H1 (cell line): Measurements from ENCODE around the gene GIGYF2. TPM values are rescaled to one million over a fixed set of nuclear protein-coding genes. Genes with fewer than 3 reads are reported as not detected.

Experiments
- CTCF ChIA-PET: fragments of 300-600 bp; sonication (Branson Sonifier 250); formaldehyde crosslinking; loops from one replicate; lab custom pipeline; 2021; ENCODE audit not compliant: partially characterized antibody; lab: Charles Lee
- POLR2A ChIA-PET: fragments of 300-600 bp; sonication (Branson Sonifier 250); formaldehyde crosslinking; loops from one replicate; lab custom pipeline; 2021; ENCODE audit warnings: inconsistent platforms; ENCODE audit not compliant: partially characterized antibody; lab: Charles Lee
- DNase-seq, 2 experiments: peaks; one replicate each; pipeline versions ENCODE4 v3.0.0 to v3.0.0-alpha.2; 2010 to 2022; ENCODE audit warnings: low spot score in 2 of 2, low read depth in 1 of 2, mixed read lengths in 1 of 2
- FAIRE-seq: peaks from 2 replicates; lab custom pipeline; 2011; peaks lifted over from hg19 to GRCh38; lab: Jason Lieb, UNC
- H2AFZ ChIP-seq: 2 replicates; pipeline ENCODE4 v1.8.1; 2012; ENCODE audit warnings: low read length, inconsistent platforms
- H2AK5ac ChIP-seq: 2 replicates; pipeline ENCODE4 v1.6.1; 2013; ENCODE audit warnings: low read depth, low read length
- H2BK120ac ChIP-seq: replicated peaks from 2 replicates; pipeline ENCODE3; 2013; ENCODE audit warnings: low read depth, low read length, inconsistent platforms
- H2BK12ac ChIP-seq: 2 replicates; pipeline ENCODE4 v1.6.1; 2013; ENCODE audit warnings: low read depth, low read length
- H2BK15ac ChIP-seq: 2 replicates; pipeline ENCODE4 v1.6.1; 2013; ENCODE audit warnings: low read length
- H2BK20ac ChIP-seq: 2 replicates; pipeline ENCODE4 v1.6.1; 2013; ENCODE audit warnings: low read length
- H2BK5ac ChIP-seq: 2 replicates; pipeline ENCODE4 v1.6.1; 2013; ENCODE audit warnings: low read depth, low read length
- H3K14ac ChIP-seq: 2 replicates; pipeline ENCODE4 v1.6.1; 2013; ENCODE audit warnings: inconsistent platforms; ENCODE audit not compliant: insufficient read length
- H3K18ac ChIP-seq: 2 replicates; pipeline ENCODE4 v1.6.1; 2013; ENCODE audit warnings: low read length; ENCODE audit errors: extremely low read depth
- H3K23ac ChIP-seq: 2 replicates; pipeline ENCODE4 v1.6.1; 2013; ENCODE audit warnings: inconsistent platforms; ENCODE audit not compliant: insufficient read length
- H3K23me2 ChIP-seq: 2 replicates; pipeline ENCODE4 v1.6.1; 2013; ENCODE audit warnings: low read depth, low read length
- H3K27ac ChIP-seq: 2 replicates; pipeline ENCODE4 v1.6.1; 2011; ENCODE audit warnings: low read depth, low read length, inconsistent platforms
- H3K27me3 ChIP-seq, 4 experiments: replicated peaks in 1 of 4; 1 replicate in 1 of 4; 2 replicates in 3 of 4; pipeline versions ENCODE4 v1.6.1 to v1.8.1; 2011 to 2013; ENCODE audit warnings: low read length in 3 of 4, mild to moderate bottlenecking in 3 of 4, inconsistent platforms in 2 of 4, mixed read lengths in 2 of 4, moderate library complexity in 1 of 4; ENCODE audit not compliant: control insufficient read depth in 3 of 4, insufficient read depth in 3 of 4; ENCODE audit errors: extremely low read depth in 1 of 4
- H3K36me3 ChIP-seq, 4 experiments: 2 replicates each; pipeline versions ENCODE4 v1.6.1 to v1.8.1; 2011 to 2013; ENCODE audit warnings: mild to moderate bottlenecking in 4 of 4, low read length in 3 of 4, moderate library complexity in 2 of 4, control low read depth in 1 of 4, inconsistent platforms in 1 of 4; ENCODE audit not compliant: insufficient read depth in 4 of 4, control insufficient read depth in 2 of 4
- H3K4ac ChIP-seq: replicated peaks from 2 replicates; pipeline ENCODE3; 2013; ENCODE audit warnings: low read length, low read depth, mixed read lengths, inconsistent platforms; ENCODE audit not compliant: insufficient read length
- H3K4me1 ChIP-seq, 4 experiments: replicated peaks in 1 of 4; 1 replicate in 1 of 4; 2 replicates in 3 of 4; pipeline versions ENCODE4 v1.6.1 to v1.8.1; 2011 to 2013; ENCODE audit warnings: low read length in 3 of 4, inconsistent platforms in 2 of 4, mixed read lengths in 1 of 4; ENCODE audit not compliant: insufficient read depth in 4 of 4, control insufficient read depth in 3 of 4
- H3K4me2 ChIP-seq, 2 experiments: 2 replicates each; pipeline versions ENCODE4 v1.6.1 to v1.8.1; 2011 to 2013; ENCODE audit warnings: low read depth in 2 of 2, low read length in 2 of 2, control low read depth in 1 of 2, inconsistent platforms in 1 of 2, mild to moderate bottlenecking in 1 of 2; ENCODE audit not compliant: insufficient read depth in 1 of 2
- H3K4me3 ChIP-seq, 4 experiments: fragments of 200-600, 300-600 bp in 1 of 4; sonication (generic), shearing (Covaris generic), sonication (Bioruptor Twin) in 1 of 4; 2 replicates each; pipeline versions ENCODE4 v1.5.1 to v1.8.1; 2011 to 2016; ENCODE audit warnings: low read length in 4 of 4, low read depth in 3 of 4, control low read depth in 2 of 4, inconsistent platforms in 2 of 4, mild to moderate bottlenecking in 2 of 4, mixed read lengths in 1 of 4, moderate library complexity in 1 of 4; ENCODE audit not compliant: insufficient read depth in 2 of 4; ENCODE audit errors: extremely low read depth in 1 of 4
- H3K56ac ChIP-seq: replicated peaks from 2 replicates; pipeline ENCODE3; 2013; ENCODE audit warnings: low read depth, mild to moderate bottlenecking, mixed read lengths, low read length, inconsistent platforms; ENCODE audit not compliant: insufficient read length
- H3K79me1 ChIP-seq: 2 replicates; pipeline ENCODE4 v1.6.1; 2013; ENCODE audit warnings: low read depth, low read length, control low read depth
- H3K79me2 ChIP-seq, 2 experiments: 2 replicates each; pipeline versions ENCODE4 v1.6.1 to v1.8.1; 2012 to 2013; ENCODE audit warnings: low read length in 2 of 2, mild to moderate bottlenecking in 2 of 2, inconsistent platforms in 1 of 2; ENCODE audit not compliant: insufficient read depth in 2 of 2, control insufficient read depth in 1 of 2
- H3K9ac ChIP-seq, 4 experiments: replicated peaks in 1 of 4; 1 replicate in 1 of 4; 2 replicates in 3 of 4; pipeline versions ENCODE4 v1.6.1 to v1.8.1; 2011 to 2013; ENCODE audit warnings: low read depth in 3 of 4, low read length in 3 of 4, control low read depth in 2 of 4, mild to moderate bottlenecking in 2 of 4, moderate library complexity in 2 of 4, inconsistent platforms in 1 of 4; ENCODE audit errors: extremely low read depth in 1 of 4
- H3K9me3 ChIP-seq, 2 experiments: 2 replicates each; pipeline versions ENCODE4 v1.6.1 to v1.8.1; 2012 to 2013; ENCODE audit warnings: mild to moderate bottlenecking in 2 of 2, moderate library complexity in 2 of 2, control low read depth in 1 of 2, inconsistent platforms in 1 of 2, low read depth in 1 of 2, low read length in 1 of 2, mixed read lengths in 1 of 2; ENCODE audit not compliant: insufficient read depth in 2 of 2
- H4K20me1 ChIP-seq, 2 experiments: replicated peaks in 1 of 2; 2 replicates each; pipeline versions ENCODE3 to v1.8.1; 2011 to 2013; ENCODE audit warnings: inconsistent platforms in 2 of 2, low read length in 2 of 2, mild to moderate bottlenecking in 1 of 2; ENCODE audit not compliant: insufficient read depth in 2 of 2, control insufficient read depth in 1 of 2
- H4K5ac ChIP-seq: 2 replicates; pipeline ENCODE4 v1.6.1; 2013; ENCODE audit warnings: low read length, low read depth, mixed read lengths, inconsistent platforms; ENCODE audit not compliant: insufficient read length
- H4K8ac ChIP-seq: 2 replicates; pipeline ENCODE4 v1.8.0; 2013; ENCODE audit warnings: mild to moderate bottlenecking, moderate library complexity, low read length, inconsistent platforms; ENCODE audit not compliant: insufficient read depth; ENCODE audit errors: extremely low read depth
- H4K91ac ChIP-seq: replicated peaks from 2 replicates; pipeline ENCODE3; 2013; ENCODE audit warnings: low read length, mixed read lengths, inconsistent platforms; ENCODE audit not compliant: insufficient read length
- BCL11A ChIP-seq, 2 experiments: IDR thresholded peaks; one replicate each; pipeline ENCODE4 v1.6.1; 2011; ENCODE audit warnings: low read depth in 2 of 2, low read length in 2 of 2, mild to moderate bottlenecking in 2 of 2
- EZH2 ChIP-seq: fragments of 200-600 bp; sonication (generic); IDR thresholded peaks from 2 replicates; pipeline ENCODE4 v1.7.1; 2012; ENCODE audit warnings: low read depth, mild to moderate bottlenecking, moderate library complexity, low read length, inconsistent platforms; ENCODE audit not compliant: severe bottlenecking
- TBP ChIP-seq: IDR thresholded peaks from 2 replicates; pipeline ENCODE4 v1.6.1; 2011; ENCODE audit warnings: low read depth, low read length, improper control_type of control experiment
- polyA plus RNA-seq, 7 experiments: library from polyadenylated mRNA; depleted of rRNA in 3 of 7; stranded (reverse) in 5 of 7; unstranded in 2 of 7; fragments of >200 nt in 5 of 7; fragments of 200-250 nt in 2 of 7; gene quantifications; 1 replicate in 5 of 7; 2 replicates in 1 of 7; 4 replicates in 1 of 7; pipeline versions ENCODE4 v1.2.1 to v1.2.3, GENCODE V29; 2011 to 2013; ENCODE audit warnings: missing spikeins in 2 of 7, mixed read lengths in 2 of 7
- total RNA-seq: library from RNA; stranded (reverse); fragmentation: NEBNext Ultra II Directional; extraction: Animal tissue kit (Norgen Biotek cat#: 25700); gene quantifications from 2 replicates; pipeline ENCODE4 v1.2.1, GENCODE V29; 2021

Gene GIGYF2
- total and polyA plus RNA-seq, 2 of the 8 experiments (the other 6 are each of a cell fraction or from before 2014, with no cell fraction given) = 22.3 to 62.0 TPM

- FAIRE-seq = no peak
- H4K91ac ChIP-seq = no peak overlapping the region
- no peak overlapping the region for H3K27ac ChIP-seq
- H2BK15ac ChIP-seq = no peak overlapping the region
- no peak overlapping the region for H3K14ac ChIP-seq
- no peak overlapping the region for H3K18ac ChIP-seq
- no peak overlapping the region for H2BK120ac ChIP-seq
- DNase-seq = no peak
- no peak overlapping the region for H3K4me2 ChIP-seq
- H3K79me2 ChIP-seq = no peaks in the 10 kb centered on the region; a peak in 1 of 4 replicates
- H4K8ac ChIP-seq = no peak overlapping the region
- no peak overlapping the region for H3K23ac ChIP-seq
- no peak overlapping the region for H3K9ac ChIP-seq
- H3K36me3 ChIP-seq = peaks cover 6 to 41% (median 26%) of the 10 kb centered on the region in 4 experiments; a peak in 6 of 8 replicates
- H3K4ac ChIP-seq = no peak overlapping the region
- no peak overlapping the region for H3K56ac ChIP-seq
- H2AFZ ChIP-seq = no peak overlapping the region
- CTCF ChIA-PET = no interaction called here
- no peaks in the 10 kb centered on the region for H3K4me1 ChIP-seq
- H3K79me1 ChIP-seq = no peaks in the 10 kb centered on the region; the same call in 1 of the 2 replicates
- H3K23me2 ChIP-seq = no peaks in the 10 kb centered on the region; the same call in 1 of the 2 replicates
- H4K20me1 ChIP-seq = no peaks in the 10 kb centered on the region
- H2BK12ac ChIP-seq = no peak overlapping the region
- no peak overlapping the region for H4K5ac ChIP-seq
- no peaks in the 10 kb centered on the region for H3K27me3 ChIP-seq
- no peak overlapping the region for H2AK5ac ChIP-seq
- H2BK20ac ChIP-seq = no peak overlapping the region
- POLR2A ChIA-PET = no interaction called here
- no peak overlapping the region for H2BK5ac ChIP-seq
- TF ChIP-seq BCL11A (IDR thresholded peaks at IDR 0.05; ENCODE audit: low read depth in 2 of 2, low read length in 2 of 2) (no peak), TBP (no peak), EZH2 (no peak)
- H3K9me3 ChIP-seq = no peaks in the 10 kb centered on the region
- H3K4me3 ChIP-seq = no peak overlapping the region
Observed at GRCh38 chr2:232787806-232788205, 90.7 kb downstream of the GIGYF2 start.
